ENCODE data around the gene DDIT4L. TPM values are rescaled to one million over a fixed set of nuclear protein-coding genes. Genes with fewer than 3 reads are reported as not detected.

DDIT4L gene
- total RNA-seq, 2 experiments from 2014 or later, result 0.21 to 0.58 TPM

- no peak for DNase-seq
- H3K27me3 Mint-ChIP-seq, result peaks cover 8% of the 10 kb centered on the region
- H3K4me3 Mint-ChIP-seq, result no peak overlapping the region
- CTCF ChIA-PET, result no interaction called here
- no peaks in the 10 kb centered on the region for H3K9me3 Mint-ChIP-seq (ENCODE audit: low read depth)
- no peak for ATAC-seq
- peaks cover 12% of the 10 kb centered on the region for H3K4me1 Mint-ChIP-seq
- no peak overlapping the region for H3K27ac Mint-ChIP-seq
- H3K36me3 Mint-ChIP-seq, result no peaks in the 10 kb centered on the region
Observed at GRCh38 chr4:100177855-100178254, 12.4 kb downstream of the DDIT4L start.

DNA sequence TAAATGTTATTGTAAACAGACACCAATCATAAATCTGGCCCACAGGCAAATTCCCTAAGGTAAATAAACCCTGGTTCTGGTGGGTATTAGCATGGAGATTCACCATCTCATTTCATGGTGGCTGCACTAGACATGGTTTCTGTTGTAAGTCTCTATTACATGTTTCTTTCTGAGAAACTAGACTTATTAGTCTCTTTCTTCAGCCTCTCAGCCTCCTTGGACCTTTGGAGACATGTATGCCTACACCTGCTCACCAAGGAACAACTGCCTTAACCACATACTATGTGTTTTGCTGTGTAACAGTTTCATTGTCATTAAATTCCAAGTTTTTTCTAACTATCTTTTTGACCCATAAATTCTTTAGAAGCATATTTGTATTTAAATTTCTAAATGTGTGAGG is 13.1 kb downstream of the DDIT4L start:
- Mint-ChIP-seq H3K27ac (no peak overlapping the region), H3K4me1 (peaks cover 12% of the 10 kb centered on the region), H3K4me3 (no peak overlapping the region), H3K36me3 (no peaks in the 10 kb centered on the region), H3K27me3 (peaks cover 5% of the 10 kb centered on the region), H3K9me3 (ENCODE audit: low read depth) (no peaks in the 10 kb centered on the region)
- no peak for DNase-seq
- CTCF ChIA-PET, result interaction anchor here (0.9 kb wide), 1 partner anchor 84 kb away, joined by 5 read pairs; no protein-coding TSS in a partner anchor
- ATAC-seq, result no peak

DNA sequence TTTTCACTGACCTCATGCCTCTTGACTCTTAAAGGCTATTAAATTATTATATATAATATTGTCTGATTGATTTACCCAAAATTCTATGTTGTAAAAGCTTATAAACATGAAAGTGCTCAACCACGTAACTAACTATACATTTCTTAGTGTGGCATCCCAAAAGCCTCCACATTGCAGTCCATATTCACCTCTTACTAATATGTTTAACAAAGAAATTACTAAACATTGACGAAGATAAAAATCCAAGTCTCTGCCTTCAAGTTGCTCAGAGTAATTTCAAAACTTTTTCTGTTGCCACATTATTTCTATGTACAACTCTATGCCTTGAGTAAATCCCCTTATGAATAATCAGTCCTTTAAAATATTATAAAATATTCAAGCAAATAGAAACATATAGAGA is 14.4 kb downstream of the DDIT4L start:
- ATAC-seq (no peak), DNase-seq (no peak)
- Mint-ChIP-seq H3K4me3 (no peak overlapping the region), H3K36me3 (no peaks in the 10 kb centered on the region), H3K4me1 (peaks cover 16% of the 10 kb centered on the region), H3K27ac (no peak overlapping the region), H3K27me3 (peaks cover 2% of the 10 kb centered on the region), H3K9me3 (ENCODE audit: low read depth) (peaks cover 2% of the 10 kb centered on the region)
- CTCF ChIA-PET, result interaction anchor here (1.7 kb wide), 1 partner anchor 82 kb away, joined by 4 read pairs; no protein-coding TSS in a partner anchor

DNA sequence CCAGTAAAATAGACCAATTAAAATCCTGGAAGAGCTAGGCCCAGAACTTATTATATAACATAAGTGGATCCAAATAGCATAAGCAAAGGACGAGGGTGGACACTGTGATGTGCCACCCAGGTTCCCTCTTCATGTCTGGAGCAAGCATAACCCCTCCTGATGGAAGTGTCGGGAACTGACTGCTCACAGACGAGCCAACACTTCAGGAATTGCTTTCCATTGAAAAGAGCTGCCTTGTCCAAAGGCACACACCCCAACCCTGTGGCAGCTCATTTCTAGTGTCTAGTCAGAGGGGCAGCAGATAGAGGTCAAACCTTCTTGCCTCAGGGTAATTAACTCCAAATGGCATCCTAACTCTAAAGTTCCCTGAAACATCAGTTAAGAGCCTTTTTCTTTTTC is 15.3 kb downstream of the DDIT4L start:
- CTCF ChIA-PET, result interaction anchor here (1.7 kb wide), 1 partner anchor 82 kb away, joined by 4 read pairs; no protein-coding TSS in a partner anchor
- Mint-ChIP-seq H3K4me3 (no peak overlapping the region), H3K9me3 (ENCODE audit: low read depth) (peaks cover 2% of the 10 kb centered on the region), H3K27ac (no peak overlapping the region), H3K36me3 (peaks cover 3% of the 10 kb centered on the region), H3K27me3 (peaks cover 2% of the 10 kb centered on the region), H3K4me1 (peaks cover 21% of the 10 kb centered on the region)
- ATAC-seq (no peak), DNase-seq (no peak)

GRCh38 chr4:100170986-100171385 is 19.3 kb downstream of the DDIT4L start:
- Mint-ChIP-seq H3K4me3 (no peak overlapping the region), H3K27me3 (no peaks in the 10 kb centered on the region), H3K9me3 (ENCODE audit: low read depth) (peaks cover 5% of the 10 kb centered on the region), H3K27ac (no peak overlapping the region), H3K36me3 (peaks cover 19% of the 10 kb centered on the region), H3K4me1 (peaks cover 41% of the 10 kb centered on the region)
- ATAC-seq, result no peak
- no peak for DNase-seq
- CTCF ChIA-PET, result no interaction called here

DNA sequence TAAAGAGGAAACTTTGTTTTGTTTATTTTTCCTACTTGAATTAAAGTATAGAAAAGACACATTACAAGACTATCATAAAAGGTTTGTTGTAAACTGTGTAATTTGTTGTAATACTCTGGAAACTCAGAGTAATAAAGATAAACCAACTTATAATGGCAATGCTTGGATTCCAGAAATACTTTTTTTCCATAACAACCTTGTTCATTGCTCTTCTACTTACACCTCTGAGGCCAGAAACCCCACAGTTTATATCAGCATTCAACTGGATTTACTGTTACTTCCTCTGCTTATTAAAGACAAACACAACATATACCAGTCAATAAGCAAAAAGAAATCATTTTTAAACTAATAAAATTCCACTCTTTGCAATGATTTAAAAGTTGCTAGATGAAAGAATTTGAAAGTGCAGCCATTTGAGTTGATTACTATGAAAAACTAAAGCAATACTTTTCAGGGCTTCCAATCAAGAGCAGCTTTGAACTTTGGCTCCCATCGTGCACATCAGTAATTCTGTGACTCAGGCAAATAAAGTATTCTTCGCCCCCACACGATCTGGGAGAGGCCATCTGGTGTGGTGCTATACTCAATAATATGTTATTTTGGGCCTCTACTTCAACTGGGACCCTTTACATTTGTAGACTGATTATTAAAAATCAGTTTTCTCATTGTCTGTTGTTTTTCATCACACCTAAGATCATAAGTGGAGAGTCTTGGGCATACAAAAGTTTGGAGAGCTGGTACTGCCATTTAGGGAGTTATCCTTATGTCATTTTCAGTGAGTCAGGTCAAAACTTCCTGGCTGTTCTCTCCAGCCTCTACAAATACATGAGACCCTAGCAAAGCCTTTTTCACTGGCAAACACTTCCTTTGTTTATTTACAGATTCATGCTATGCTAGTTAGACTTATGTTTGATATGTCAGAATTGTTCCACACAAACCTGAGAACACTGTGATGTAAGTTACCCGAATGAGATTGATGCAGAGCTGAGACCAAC is 20.5 kb downstream of the DDIT4L start:
- no peak for DNase-seq
- CTCF ChIA-PET, result interaction anchor here (0.6 to 1.0 kb wide), 2 partner anchors 74 to 1413 kb away, joined by 3 to 5 read pairs; no protein-coding TSS in a partner anchor
- Mint-ChIP-seq H3K27ac (no peak overlapping the region), H3K27me3 (no peaks in the 10 kb centered on the region), H3K4me3 (no peak overlapping the region), H3K36me3 (peaks cover 19% of the 10 kb centered on the region), H3K4me1 (peaks cover 49% of the 10 kb centered on the region), H3K9me3 (ENCODE audit: low read depth) (peaks cover 5% of the 10 kb centered on the region)
- no peak for ATAC-seq

- peaks cover 5% of the 10 kb centered on the region for H3K9me3 Mint-ChIP-seq (ENCODE audit: low read depth)
- CTCF ChIA-PET, result interaction anchor here (1.0 to 1.8 kb wide), 2 partner anchors 73 to 76 kb away, joined by 3 to 5 read pairs; no protein-coding TSS in a partner anchor
- H3K27ac Mint-ChIP-seq, result no peak overlapping the region
- ATAC-seq (no peak), DNase-seq (no peak)
- peaks cover 46% of the 10 kb centered on the region for H3K4me1 Mint-ChIP-seq
- H3K4me3 Mint-ChIP-seq, result no peak overlapping the region
- no peaks in the 10 kb centered on the region for H3K27me3 Mint-ChIP-seq
- H3K36me3 Mint-ChIP-seq, result peaks cover 23% of the 10 kb centered on the region
Observed at GRCh38 chr4:100168521-100168920, 21.7 kb downstream of the DDIT4L start.

DNA sequence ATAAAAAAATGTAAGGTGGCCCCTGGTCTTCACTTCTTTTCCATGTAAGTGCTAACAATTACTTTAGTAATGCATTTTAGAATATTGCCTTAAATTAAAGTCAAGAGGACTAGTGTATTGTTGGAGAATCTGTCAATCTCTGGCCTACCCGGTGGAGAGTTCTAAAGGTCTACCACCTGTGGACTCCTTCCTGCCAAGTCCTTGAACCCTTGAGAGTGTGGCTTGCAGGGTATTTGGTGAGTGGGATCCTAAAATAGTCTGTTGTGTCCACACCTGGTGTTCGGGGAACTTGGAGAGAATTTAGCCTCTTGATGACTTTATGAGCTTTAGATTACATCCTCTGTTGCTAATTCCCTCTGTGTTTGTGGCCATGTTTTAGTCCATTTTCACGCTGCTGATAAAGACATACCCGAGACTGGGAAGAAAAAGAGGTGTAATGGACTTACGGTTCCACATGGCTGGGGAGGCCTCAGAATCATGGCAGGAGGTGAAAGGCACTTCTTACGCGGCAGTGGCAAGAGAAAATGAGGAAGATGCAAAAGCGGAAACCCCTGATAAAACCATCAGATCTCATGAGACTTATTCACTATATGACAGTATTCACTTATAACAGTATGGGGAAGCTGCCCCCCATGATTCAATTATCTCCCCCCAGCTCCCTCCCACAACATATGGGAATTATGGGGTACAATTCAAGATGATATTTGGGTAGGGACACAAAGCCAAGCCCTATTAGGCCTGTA is 23.8 kb downstream of the DDIT4L start:
- H3K27ac Mint-ChIP-seq, result peak overlapping the region; percentile 68
- no peak overlapping the region for H3K4me3 Mint-ChIP-seq
- H3K27me3 Mint-ChIP-seq, result no peaks in the 10 kb centered on the region
- DNase-seq (no peak), ATAC-seq (no peak)
- CTCF ChIA-PET, result interaction anchor here (1.7 kb wide), 1 partner anchor 73 kb away, joined by 6 read pairs; no protein-coding TSS in a partner anchor
- peaks cover 55% of the 10 kb centered on the region for H3K4me1 Mint-ChIP-seq
- H3K9me3 Mint-ChIP-seq (ENCODE audit: low read depth), result peaks cover 10% of the 10 kb centered on the region
- peaks cover 39% of the 10 kb centered on the region for H3K36me3 Mint-ChIP-seq

DNA sequence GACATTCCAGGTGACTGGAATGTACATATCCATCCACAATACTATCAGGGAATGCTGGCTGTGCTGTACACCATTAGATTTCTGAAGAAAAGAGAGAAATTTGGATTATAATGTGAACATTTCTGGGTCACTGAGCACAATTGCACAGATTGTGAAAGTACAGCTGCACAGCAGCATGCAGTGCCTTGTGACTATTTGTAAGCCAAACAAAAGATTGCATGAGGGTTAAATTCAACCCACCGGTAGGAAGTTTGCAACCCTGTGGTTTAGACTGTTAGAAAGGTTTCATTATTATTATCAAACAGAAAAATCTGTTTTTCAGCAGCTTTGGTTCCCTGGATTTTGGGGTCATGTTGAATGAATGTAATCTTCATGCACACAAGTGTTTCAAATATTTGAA is 24.5 kb downstream of the DDIT4L start:
- peaks cover 15% of the 10 kb centered on the region for H3K9me3 Mint-ChIP-seq (ENCODE audit: low read depth)
- ATAC-seq, result peak; percentile 87
- DNase-seq, result peak; percentile 50
- peaks cover 50% of the 10 kb centered on the region for H3K4me1 Mint-ChIP-seq
- no peaks in the 10 kb centered on the region for H3K27me3 Mint-ChIP-seq
- H3K4me3 Mint-ChIP-seq, result no peak overlapping the region
- CTCF ChIA-PET, result interaction anchor here (1.7 kb wide), 1 partner anchor 72 kb away, joined by 6 read pairs; no protein-coding TSS in a partner anchor
- H3K27ac Mint-ChIP-seq, result peak overlapping the region; percentile 68
- H3K36me3 Mint-ChIP-seq, result peaks cover 42% of the 10 kb centered on the region

DNA sequence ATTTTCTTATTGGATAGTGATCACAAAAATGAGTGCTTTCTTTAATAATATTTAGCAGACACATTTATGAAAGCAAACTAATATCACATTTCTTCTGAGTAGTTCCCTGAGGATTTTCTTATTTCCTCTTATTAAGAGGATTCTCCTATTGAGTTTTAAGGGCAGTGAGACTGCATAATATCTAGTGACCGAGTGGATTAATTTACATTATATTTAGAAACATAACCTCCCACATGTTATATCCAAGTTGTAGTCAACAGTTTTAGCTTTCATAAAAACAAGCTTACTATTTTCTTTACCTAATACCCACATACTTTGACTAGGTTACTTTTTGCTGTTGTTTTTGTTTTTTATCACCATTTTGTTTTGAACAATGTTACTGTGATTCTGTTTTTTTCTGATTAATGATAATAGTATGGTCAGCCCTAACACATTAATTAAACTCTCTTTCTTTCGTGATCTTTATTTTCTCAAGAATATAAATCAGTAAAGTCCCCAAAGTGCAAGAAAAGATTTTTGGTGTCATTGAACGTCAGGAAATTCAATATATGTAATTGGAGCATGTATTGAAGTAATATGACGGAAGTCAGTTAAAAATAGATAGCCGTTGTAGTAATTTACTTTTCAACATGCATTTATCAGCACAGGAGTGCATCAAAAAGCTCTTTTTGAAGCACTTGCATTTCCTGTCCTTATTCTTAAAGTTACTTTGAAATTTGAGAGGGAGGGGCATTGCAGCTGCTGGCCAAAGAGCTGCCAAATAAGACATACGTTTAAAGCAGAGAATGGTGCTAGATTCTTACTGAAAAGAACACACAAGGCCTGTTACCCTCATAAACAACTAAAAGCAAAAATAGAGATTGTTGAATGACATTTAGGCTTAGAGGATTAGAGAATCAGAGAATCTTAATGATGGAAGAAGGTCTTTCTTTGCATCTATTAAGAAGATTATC is 25.2 kb downstream of the DDIT4L start:
- peaks cover 46% of the 10 kb centered on the region for H3K4me1 Mint-ChIP-seq
- H3K27ac Mint-ChIP-seq, result peak overlapping the region; percentile 68
- ATAC-seq (no peak), DNase-seq (no peak)
- H3K27me3 Mint-ChIP-seq, result no peaks in the 10 kb centered on the region
- peaks cover 17% of the 10 kb centered on the region for H3K9me3 Mint-ChIP-seq (ENCODE audit: low read depth)
- peaks cover 39% of the 10 kb centered on the region for H3K36me3 Mint-ChIP-seq
- H3K4me3 Mint-ChIP-seq, result no peak overlapping the region
- CTCF ChIA-PET, result interaction anchor here (1.7 kb wide), 1 partner anchor 71 kb away, joined by 6 read pairs; no protein-coding TSS in a partner anchor

GRCh38 chr4:100162027-100162685 is 28.1 kb downstream of the DDIT4L start:
- H3K4me1 Mint-ChIP-seq, result peaks cover 33% of the 10 kb centered on the region
- no peak for DNase-seq
- CTCF ChIA-PET, result interaction anchor here (1.0 kb wide), 1 partner anchor 10 kb away, joined by 3 read pairs; no protein-coding TSS in a partner anchor
- peak overlapping the region; percentile 52 for H3K27ac Mint-ChIP-seq
- no peak for ATAC-seq
- no peaks in the 10 kb centered on the region for H3K27me3 Mint-ChIP-seq
- no peak overlapping the region for H3K4me3 Mint-ChIP-seq
- peaks cover 26% of the 10 kb centered on the region for H3K36me3 Mint-ChIP-seq
- peaks cover 14% of the 10 kb centered on the region for H3K9me3 Mint-ChIP-seq (ENCODE audit: low read depth)

GRCh38 chr4:100149190-100149589 is 41.1 kb downstream of the DDIT4L start:
- no peak overlapping the region for H3K27ac Mint-ChIP-seq
- ATAC-seq, result no peak
- CTCF ChIA-PET, result interaction anchor here (1.8 kb wide), 1 partner anchor 48 kb away, joined by 5 read pairs; no protein-coding TSS in a partner anchor

More at GRCh38 chr4:100149190-100149589, 41.1 kb downstream of the DDIT4L start:
- no peak for DNase-seq
- Mint-ChIP-seq H3K4me3 (no peak overlapping the region), H3K36me3 (peaks cover 1% of the 10 kb centered on the region), H3K4me1 (peaks cover 24% of the 10 kb centered on the region), H3K9me3 (ENCODE audit: low read depth) (no peaks in the 10 kb centered on the region), H3K27me3 (no peaks in the 10 kb centered on the region)
